Thyroid gland (tissue), 4 donors: ENCODE measurements around the gene KRT8. TPM values are rescaled to one million over a fixed set of nuclear protein-coding genes. Genes with fewer than 3 reads are reported as not detected.
A peak's percentile ranks its signal among the peaks of the same experiment; 100 is the strongest.

Experiments
- DNase-seq, 2 donors: peaks; one replicate each; pipeline ENCODE4 v3.0.0-alpha.2; 2019
- H3K27ac ChIP-seq, 3 donors: fragments of 200-600 bp; sonication (generic); 1 replicate in 2 of 3; 2 replicates in 1 of 3; pipeline ENCODE4 v1.5.1; 2016 to 2019; ENCODE audit warnings: mild to moderate bottlenecking in 1 of 3, moderate library complexity in 1 of 3
- H3K27me3 ChIP-seq: fragments of 200-600 bp; sonication (generic); one replicate; pipeline ENCODE4 v1.5.1; 2019
- H3K36me3 ChIP-seq, 2 donors: fragments of 200-600 bp; sonication (generic); one replicate each; pipeline ENCODE4 v1.5.1; 2016 to 2019
- H3K4me1 ChIP-seq, 2 donors: fragments of 200-600 bp; sonication (generic); one replicate each; pipeline ENCODE4 v1.5.1; 2017 to 2019
- H3K4me3 ChIP-seq, 3 donors: fragments of 200-600 bp; sonication (generic); replicated peaks in 1 of 3; 1 replicate in 2 of 3; 2 replicates in 1 of 3; pipeline ENCODE4 v1.5.1; 2016; ENCODE audit warnings: mild to moderate bottlenecking in 1 of 3
- H3K9me3 ChIP-seq: fragments of 200-600 bp; sonication (generic); one replicate; pipeline ENCODE4 v1.5.1; 2017
- CTCF ChIP-seq, 6 experiments: fragments of 200-600 bp in 3 of 6; fragments of 450-650 bp in 3 of 6; sonication (generic) in 3 of 6; IDR thresholded peaks; one replicate each; pipeline ENCODE4 v1.5.1; 2016 to 2019; ENCODE audit warnings: antibody characterized with exemption in 6 of 6, mild to moderate bottlenecking in 2 of 6, inconsistent platforms in 1 of 6, moderate library complexity in 1 of 6
- POLR2A ChIP-seq, 2 donors: fragments of 450-650 bp; IDR thresholded peaks; one replicate each; pipeline ENCODE4 v1.6.1; 2017; ENCODE audit warnings: antibody characterized with exemption in 2 of 2, mild to moderate bottlenecking in 2 of 2, moderate library complexity in 1 of 2
- WGBS, 2 donors: methylation state at CpG; one replicate each; pipeline ENCODE4 v1.1.5; 2017; 5-methylcytosine and 5-hydroxymethylcytosine counted together
- intact Hi-C: fragments of 100-400 bp; cut with DNase I; formaldehyde crosslinking; loops from one replicate; pipeline ENCODE4 v1.15.1; 2023
- total RNA-seq, 4 donors: library from RNA; depleted of rRNA; stranded (reverse); fragments of >200 nt; gene quantifications; one replicate each; pipeline ENCODE4 v1.2.3, GENCODE V29; 2016

Gene KRT8
- total RNA-seq, 4 donors from 2014 or later = 364 to 1,037 (median 698) TPM

GRCh38 chr12:52871291-52872039 lies 33.4 kb downstream of the KRT8 start:
- DNase-seq = no peak
- H3K36me3 ChIP-seq = no peaks in the 10 kb centered on the region
- H3K27me3 ChIP-seq = no peaks in the 10 kb centered on the region
- TF ChIP-seq CTCF (IDR thresholded peaks at IDR 0.05) (no peak), POLR2A (IDR thresholded peaks at IDR 0.05) (no peak)
- intact Hi-C loops = no loop called here
- no peak overlapping the region for H3K4me3 ChIP-seq
- peak overlapping the region in 2 of 3 donors; percentile 47 to 90 for H3K27ac ChIP-seq
- H3K9me3 ChIP-seq = no peaks in the 10 kb centered on the region
- H3K4me1 ChIP-seq = peaks cover 28 to 57% of the 10 kb centered on the region in 2 donors
- 62 to 70% methylated on average over 9 of the region's 9 CpGs for whole genome bisulfite sequencing, 2 donors

GRCh38 chr12:52870361-52871290 lies 34.2 kb downstream of the KRT8 start:
- Histone ChIP-seq H3K4me1 (peaks cover 21 to 50% of the 10 kb centered on the region in 2 donors), H3K27me3 (no peaks in the 10 kb centered on the region), H3K9me3 (no peaks in the 10 kb centered on the region), H3K27ac (peak overlapping the region in 2 of 3 donors; percentile 47 to 90), H3K4me3 (no peak overlapping the region), H3K36me3 (no peaks in the 10 kb centered on the region)
- TF ChIP-seq POLR2A (IDR thresholded peaks at IDR 0.05) = no peak
- TF ChIP-seq CTCF (IDR thresholded peaks at IDR 0.05) = peak; percentile 31 to 79 (median 68)
- WGBS, 2 donors = 52% methylated on average over 12 to 14 of the region's 14 CpGs
- intact Hi-C loops = no loop called here
- DNase-seq = peak; percentile 68 to 71

- DNase-seq = peak; percentile 66 to 83
- H3K9me3 ChIP-seq = no peaks in the 10 kb centered on the region
- no peak for TF ChIP-seq CTCF (IDR thresholded peaks at IDR 0.05)
- peak in 1 of 2 donors; percentile 7 for TF ChIP-seq POLR2A (IDR thresholded peaks at IDR 0.05)
- H3K27ac ChIP-seq = peak overlapping the region in 1 of 3 donors; percentile 17
- H3K36me3 ChIP-seq = no peaks in the 10 kb centered on the region
- peaks cover 6 to 31% of the 10 kb centered on the region in 2 donors for H3K4me1 ChIP-seq
- intact Hi-C loops = loop anchor here (5.0 kb wide), 1 partner anchor 285 kb away; no protein-coding TSS in a partner anchor
- no peak overlapping the region for H3K4me3 ChIP-seq
- no peaks in the 10 kb centered on the region for H3K27me3 ChIP-seq
- WGBS, 2 donors = 22 to 30% methylated on average over 8 to 9 of the region's 9 CpGs
Observed at GRCh38 chr12:52867642-52868041, 37.2 kb downstream of the KRT8 start.

- intact Hi-C loops = loop anchor here (5.0 kb wide), 1 partner anchor 285 kb away; no protein-coding TSS in a partner anchor
- H3K36me3 ChIP-seq = no peaks in the 10 kb centered on the region
- TF ChIP-seq POLR2A (IDR thresholded peaks at IDR 0.05) (no peak), CTCF (IDR thresholded peaks at IDR 0.05) (no peak)
- no peak overlapping the region for H3K27ac ChIP-seq
- H3K4me1 ChIP-seq = peaks cover 6 to 31% of the 10 kb centered on the region in 2 donors
- DNase-seq = no peak
- H3K4me3 ChIP-seq = no peak overlapping the region
- WGBS, 2 donors = 92 to 96% methylated on average over 5 of the region's 5 CpGs
- H3K27me3 ChIP-seq = no peaks in the 10 kb centered on the region
- no peaks in the 10 kb centered on the region for H3K9me3 ChIP-seq
Observed at GRCh38 chr12:52867152-52867551, 37.7 kb downstream of the KRT8 start.
